Chondrocyte (in vitro differentiated cells): ENCODE measurements around the gene SLC29A3. TPM values are rescaled to one million over a fixed set of nuclear protein-coding genes. Genes with fewer than 3 reads are reported as not detected.

ENCODE experiments used
- DNase-seq: peaks from one replicate; pipeline ENCODE4 v3.0.0; 2021; ENCODE audit warnings: mixed read lengths, low spot score
- H3K27ac Mint-ChIP-seq: one replicate; pipeline ENCODE4 v1.8.0; 2021; ENCODE audit warnings: mild to moderate bottlenecking, moderate library complexity, mixed read lengths; ENCODE audit not compliant: unreplicated experiment
- H3K27me3 Mint-ChIP-seq: 2 replicates; pipeline ENCODE4 v1.8.0; 2021; ENCODE audit warnings: low read depth, mixed read lengths
- H3K36me3 Mint-ChIP-seq: 2 replicates; pipeline ENCODE4 v1.8.0; 2021; ENCODE audit warnings: low read depth, mixed read lengths
- H3K4me1 Mint-ChIP-seq: 2 replicates; pipeline ENCODE4 v1.8.0; 2021; ENCODE audit warnings: low read depth, mild to moderate bottlenecking, mixed read lengths
- H3K4me3 Mint-ChIP-seq: one replicate; pipeline ENCODE4 v1.8.0; 2021; ENCODE audit warnings: mild to moderate bottlenecking, moderate library complexity, mixed read lengths; ENCODE audit not compliant: unreplicated experiment
- H3K9me3 Mint-ChIP-seq: 2 replicates; pipeline ENCODE4 v1.8.0; 2021; ENCODE audit warnings: low read depth, mixed read lengths
- total RNA-seq: library from RNA; stranded (reverse); gene quantifications from 3 replicates; pipeline ENCODE4 v1.2.1, GENCODE V29; 2021
- TF ChIP-seq, protein P1 (sequence below): fragments of 200-600 bp; sonication (generic); IDR thresholded peaks from 2 replicates; pipeline ENCODE4 v1.5.0; 2021; ENCODE audit warnings: antibody characterized with exemption, mild to moderate bottlenecking, moderate library complexity

The SLC29A3 gene
- total RNA-seq, 1 donor from 2014 or later = 3.8 TPM

- DNase-seq = no peak
- Mint-ChIP-seq H3K9me3 (no peaks in the 10 kb centered on the region), H3K4me3 (no peak overlapping the region), H3K4me1 (peaks cover 4% of the 10 kb centered on the region), H3K36me3 (no peaks in the 10 kb centered on the region), H3K27ac (no peak overlapping the region), H3K27me3 (peaks cover 7% of the 10 kb centered on the region)
- TF ChIP-seq, protein P1, sequence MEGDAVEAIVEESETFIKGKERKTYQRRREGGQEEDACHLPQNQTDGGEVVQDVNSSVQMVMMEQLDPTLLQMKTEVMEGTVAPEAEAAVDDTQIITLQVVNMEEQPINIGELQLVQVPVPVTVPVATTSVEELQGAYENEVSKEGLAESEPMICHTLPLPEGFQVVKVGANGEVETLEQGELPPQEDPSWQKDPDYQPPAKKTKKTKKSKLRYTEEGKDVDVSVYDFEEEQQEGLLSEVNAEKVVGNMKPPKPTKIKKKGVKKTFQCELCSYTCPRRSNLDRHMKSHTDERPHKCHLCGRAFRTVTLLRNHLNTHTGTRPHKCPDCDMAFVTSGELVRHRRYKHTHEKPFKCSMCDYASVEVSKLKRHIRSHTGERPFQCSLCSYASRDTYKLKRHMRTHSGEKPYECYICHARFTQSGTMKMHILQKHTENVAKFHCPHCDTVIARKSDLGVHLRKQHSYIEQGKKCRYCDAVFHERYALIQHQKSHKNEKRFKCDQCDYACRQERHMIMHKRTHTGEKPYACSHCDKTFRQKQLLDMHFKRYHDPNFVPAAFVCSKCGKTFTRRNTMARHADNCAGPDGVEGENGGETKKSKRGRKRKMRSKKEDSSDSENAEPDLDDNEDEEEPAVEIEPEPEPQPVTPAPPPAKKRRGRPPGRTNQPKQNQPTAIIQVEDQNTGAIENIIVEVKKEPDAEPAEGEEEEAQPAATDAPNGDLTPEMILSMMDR = no peak
Observed at GRCh38 chr10:71348850-71349249, 29.8 kb downstream of the SLC29A3 start.

- TF ChIP-seq, protein P1 = no peak
- peaks cover 7% of the 10 kb centered on the region for H3K27me3 Mint-ChIP-seq
- H3K4me1 Mint-ChIP-seq = peaks cover 4% of the 10 kb centered on the region
- H3K4me3 Mint-ChIP-seq = no peak overlapping the region
- no peaks in the 10 kb centered on the region for H3K9me3 Mint-ChIP-seq
- H3K36me3 Mint-ChIP-seq = no peaks in the 10 kb centered on the region
- DNase-seq = no peak
- H3K27ac Mint-ChIP-seq = no peak overlapping the region
Observed at GRCh38 chr10:71349406-71349805, 30.3 kb downstream of the SLC29A3 start.

- no peaks in the 10 kb centered on the region for H3K9me3 Mint-ChIP-seq
- H3K27me3 Mint-ChIP-seq = peaks cover 2% of the 10 kb centered on the region
- H3K4me3 Mint-ChIP-seq = no peak overlapping the region
- no peak overlapping the region for H3K27ac Mint-ChIP-seq
- no peaks in the 10 kb centered on the region for H3K36me3 Mint-ChIP-seq
- TF ChIP-seq, protein P1 = no peak
- H3K4me1 Mint-ChIP-seq = peaks cover 12% of the 10 kb centered on the region
- DNase-seq = no peak
Observed at GRCh38 chr10:71351087-71351486, 32.0 kb downstream of the SLC29A3 start.

GRCh38 chr10:71351628-71352319 lies 32.7 kb downstream of the SLC29A3 start:
- TF ChIP-seq, protein P1 = no peak
- Mint-ChIP-seq H3K9me3 (no peaks in the 10 kb centered on the region), H3K27me3 (peaks cover 2% of the 10 kb centered on the region), H3K27ac (no peak overlapping the region), H3K4me3 (no peak overlapping the region), H3K4me1 (peaks cover 14% of the 10 kb centered on the region), H3K36me3 (no peaks in the 10 kb centered on the region)
- DNase-seq = no peak

GRCh38 chr10:71353639-71354038 lies 34.6 kb downstream of the SLC29A3 start:
- TF ChIP-seq, protein P1 = no peak
- H3K4me1 Mint-ChIP-seq = peaks cover 14% of the 10 kb centered on the region
- no peaks in the 10 kb centered on the region for H3K27me3 Mint-ChIP-seq
- no peaks in the 10 kb centered on the region for H3K9me3 Mint-ChIP-seq
- H3K36me3 Mint-ChIP-seq = peaks cover 1% of the 10 kb centered on the region
- H3K4me3 Mint-ChIP-seq = no peak overlapping the region
- no peak for DNase-seq
- H3K27ac Mint-ChIP-seq = no peak overlapping the region
